ENCODE results near the gene ZDHHC22.

DNA sequence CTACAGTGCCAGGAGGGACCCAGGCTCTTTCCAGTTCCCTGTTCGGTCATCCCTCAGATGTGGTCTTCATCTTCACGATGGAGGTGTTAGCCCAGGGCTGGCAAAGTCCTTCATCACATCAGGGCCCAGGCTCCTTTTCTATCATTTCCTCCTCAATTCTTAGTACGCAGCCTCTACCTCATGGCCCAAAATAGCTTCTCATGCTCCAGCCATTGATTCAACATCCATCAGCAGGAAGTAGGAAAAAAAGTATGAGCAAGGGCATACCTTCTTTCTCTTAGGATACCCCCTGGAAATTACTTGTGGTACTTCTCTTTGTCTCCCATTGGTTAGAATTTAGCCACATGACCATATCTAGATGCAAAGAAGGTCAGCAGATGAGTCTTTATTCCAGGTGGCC is 12.2 kb upstream of the ZDHHC22 start:
- TF ChIP-seq, protein P1, sequence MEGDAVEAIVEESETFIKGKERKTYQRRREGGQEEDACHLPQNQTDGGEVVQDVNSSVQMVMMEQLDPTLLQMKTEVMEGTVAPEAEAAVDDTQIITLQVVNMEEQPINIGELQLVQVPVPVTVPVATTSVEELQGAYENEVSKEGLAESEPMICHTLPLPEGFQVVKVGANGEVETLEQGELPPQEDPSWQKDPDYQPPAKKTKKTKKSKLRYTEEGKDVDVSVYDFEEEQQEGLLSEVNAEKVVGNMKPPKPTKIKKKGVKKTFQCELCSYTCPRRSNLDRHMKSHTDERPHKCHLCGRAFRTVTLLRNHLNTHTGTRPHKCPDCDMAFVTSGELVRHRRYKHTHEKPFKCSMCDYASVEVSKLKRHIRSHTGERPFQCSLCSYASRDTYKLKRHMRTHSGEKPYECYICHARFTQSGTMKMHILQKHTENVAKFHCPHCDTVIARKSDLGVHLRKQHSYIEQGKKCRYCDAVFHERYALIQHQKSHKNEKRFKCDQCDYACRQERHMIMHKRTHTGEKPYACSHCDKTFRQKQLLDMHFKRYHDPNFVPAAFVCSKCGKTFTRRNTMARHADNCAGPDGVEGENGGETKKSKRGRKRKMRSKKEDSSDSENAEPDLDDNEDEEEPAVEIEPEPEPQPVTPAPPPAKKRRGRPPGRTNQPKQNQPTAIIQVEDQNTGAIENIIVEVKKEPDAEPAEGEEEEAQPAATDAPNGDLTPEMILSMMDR (IDR thresholded peaks at IDR 0.05; ENCODE audit: insufficient read depth, low read length, poor library complexity, severe bottlenecking), result no peak
- TF ChIP-seq EZH2phosphoT487 (conservative IDR thresholded peaks at IDR 0.05; ENCODE audit: low read length), result no peak
